ENCODE measurements around the gene NUP35. TPM values are rescaled to one million over a fixed set of nuclear protein-coding genes. Genes with fewer than 3 reads are reported as not detected.

Gene NUP35
- total RNA-seq, 2 experiments from 2014 or later: 36.5 to 37.3 TPM

DNA sequence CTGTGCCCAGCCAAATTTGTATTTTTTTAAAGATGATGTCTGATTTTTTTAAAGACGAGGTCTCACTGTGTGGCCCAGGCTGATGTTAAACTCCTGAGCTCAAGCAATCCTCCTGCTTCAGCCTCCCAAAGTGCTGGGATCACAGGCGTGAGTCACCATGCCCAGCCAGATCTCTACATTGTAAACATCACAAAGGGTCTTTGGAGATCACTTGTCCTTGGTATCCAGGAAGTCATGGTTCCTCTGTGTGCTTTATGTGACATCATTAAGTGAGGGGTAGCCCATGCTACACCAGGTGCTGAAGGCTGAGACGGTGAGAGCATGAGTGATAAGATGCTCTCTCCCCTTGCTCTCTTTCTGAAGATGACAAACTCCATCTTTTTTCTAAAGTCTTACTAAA lies 7.0 kb upstream of the NUP35 start:
- CTCF ChIA-PET (ENCODE audit: unreplicated experiment): no interaction called here
- BruUV-seq (replicated peaks): no TSS peak

DNA sequence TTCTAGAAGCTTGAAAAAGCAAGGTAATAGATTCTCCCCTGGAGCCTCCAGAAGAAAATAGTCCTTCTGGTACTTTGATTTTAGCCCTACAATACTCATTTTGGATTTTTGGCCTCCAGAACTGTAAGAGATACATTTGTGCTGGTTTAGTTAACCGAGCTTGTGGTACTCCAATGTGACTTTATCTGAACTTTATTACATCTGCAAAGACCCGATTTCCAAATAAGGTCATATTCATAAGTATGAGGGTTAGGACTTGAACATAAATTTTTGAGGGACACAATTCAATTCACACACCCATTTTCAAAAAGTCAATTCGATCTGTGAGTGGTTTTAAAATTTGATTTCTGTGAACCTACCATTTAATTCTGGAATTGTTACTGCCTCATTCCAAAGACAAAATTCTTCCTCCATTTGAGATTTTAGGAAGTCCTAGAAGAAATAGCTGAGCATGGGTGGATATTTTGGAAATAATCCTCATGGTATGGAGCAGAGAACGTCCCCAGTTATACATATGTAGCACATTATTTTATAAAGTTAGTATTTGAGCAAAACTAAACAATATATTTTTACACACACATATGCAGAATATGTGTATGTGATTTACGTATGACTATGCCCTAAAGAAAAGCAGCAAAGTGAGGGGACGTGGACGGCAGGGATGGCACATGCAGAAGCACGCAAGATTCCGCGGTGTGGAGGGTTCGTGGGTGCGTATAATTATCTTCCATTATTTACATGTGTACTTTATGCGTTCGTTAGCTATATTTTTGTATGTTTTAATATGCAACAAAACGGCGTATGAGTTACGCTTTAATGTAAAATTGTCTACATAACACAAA lies 905 bp upstream of the NUP35 start:
- H3K4me1 ChIP-seq (ENCODE audit: insufficient read depth, low read length, poor library complexity, severe bottlenecking): peaks cover 22% of the 10 kb centered on the region
- ChIA-PET POLR2A (interaction anchor here (0.5 to 2.3 kb wide), 10 partner anchors 9 to 1736 kb away, joined by 3 to 10 read pairs (median 3); partner anchors contain the start of gene DUSP19), CTCF (ENCODE audit: unreplicated experiment) (no interaction called here)
- peaks cover 38% of the 10 kb centered on the region for H3K79me2 ChIP-seq (ENCODE audit: insufficient read depth, low read depth, low read length)
- DNase-seq (ENCODE audit: low spot score): no peak
- TF ChIP-seq EZH2phosphoT487 (IDR thresholded peaks at IDR 0.05; ENCODE audit: borderline replicate concordance, low read depth, low read length): no peak
- TF ChIP-seq, protein P1, sequence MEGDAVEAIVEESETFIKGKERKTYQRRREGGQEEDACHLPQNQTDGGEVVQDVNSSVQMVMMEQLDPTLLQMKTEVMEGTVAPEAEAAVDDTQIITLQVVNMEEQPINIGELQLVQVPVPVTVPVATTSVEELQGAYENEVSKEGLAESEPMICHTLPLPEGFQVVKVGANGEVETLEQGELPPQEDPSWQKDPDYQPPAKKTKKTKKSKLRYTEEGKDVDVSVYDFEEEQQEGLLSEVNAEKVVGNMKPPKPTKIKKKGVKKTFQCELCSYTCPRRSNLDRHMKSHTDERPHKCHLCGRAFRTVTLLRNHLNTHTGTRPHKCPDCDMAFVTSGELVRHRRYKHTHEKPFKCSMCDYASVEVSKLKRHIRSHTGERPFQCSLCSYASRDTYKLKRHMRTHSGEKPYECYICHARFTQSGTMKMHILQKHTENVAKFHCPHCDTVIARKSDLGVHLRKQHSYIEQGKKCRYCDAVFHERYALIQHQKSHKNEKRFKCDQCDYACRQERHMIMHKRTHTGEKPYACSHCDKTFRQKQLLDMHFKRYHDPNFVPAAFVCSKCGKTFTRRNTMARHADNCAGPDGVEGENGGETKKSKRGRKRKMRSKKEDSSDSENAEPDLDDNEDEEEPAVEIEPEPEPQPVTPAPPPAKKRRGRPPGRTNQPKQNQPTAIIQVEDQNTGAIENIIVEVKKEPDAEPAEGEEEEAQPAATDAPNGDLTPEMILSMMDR (conservative IDR thresholded peaks at IDR 0.05; ENCODE audit: low read length): no peak
- intact Hi-C loops (cut with micrococcal nuclease; ENCODE audit: unreplicated experiment): no loop called here
- peak overlapping the region; percentile 87 for H3K4me2 ChIP-seq (ENCODE audit: low read length)
- peaks cover 10% of the 10 kb centered on the region for H3K36me3 ChIP-seq (ENCODE audit: insufficient read depth, low read length)
- H3K9me3 ChIP-seq (ENCODE audit: low read length): no peaks in the 10 kb centered on the region
- no peak overlapping the region for H3K27ac ChIP-seq (ENCODE audit: low read depth, low read length, poor library complexity, severe bottlenecking)
- peak overlapping the region; percentile 97 for H3K4me3 ChIP-seq (ENCODE audit: low read depth, low read length, poor library complexity, severe bottlenecking)
- peaks cover 26% of the 10 kb centered on the region; the same call in 1 of the 2 replicates for H4K20me1 ChIP-seq (ENCODE audit: insufficient read depth, low read length)
- BruUV-seq (replicated peaks): no TSS peak
- peak overlapping the region; percentile 97 for H2AFZ ChIP-seq (ENCODE audit: low read length)
- no peaks in the 10 kb centered on the region for H3K9me2 ChIP-seq (ENCODE audit: insufficient read depth, low read length)

More for the DNA sequence above, 7.0 kb upstream of the NUP35 start:
- Histone ChIP-seq H4K20me1 (ENCODE audit: insufficient read depth, low read length) (no peaks in the 10 kb centered on the region), H2AFZ (ENCODE audit: low read length) (peak overlapping the region; percentile 63; the same call in 1 of the 2 replicates), H3K79me2 (ENCODE audit: insufficient read depth, low read depth, low read length) (no peaks in the 10 kb centered on the region), H3K4me1 (ENCODE audit: insufficient read depth, low read length, poor library complexity, severe bottlenecking) (peaks cover 19% of the 10 kb centered on the region), H3K9me3 (ENCODE audit: low read length) (no peaks in the 10 kb centered on the region), H3K36me3 (ENCODE audit: insufficient read depth, low read length) (no peaks in the 10 kb centered on the region), H3K4me2 (ENCODE audit: low read length) (0 out of 2 replicates have a peak overlapping the region, but pooled peaks have one; percentile 19), H3K27ac (ENCODE audit: low read depth, low read length, poor library complexity, severe bottlenecking) (no peak overlapping the region), H3K4me3 (ENCODE audit: low read depth, low read length, poor library complexity, severe bottlenecking) (no peak overlapping the region), H3K9me2 (ENCODE audit: insufficient read depth, low read length) (no peaks in the 10 kb centered on the region)
- peak; percentile 29 for DNase-seq (ENCODE audit: low spot score)
- POLR2A ChIA-PET: interaction anchor here (1.2 to 1.5 kb wide), 2 partner anchors 8 to 38 kb away, joined by 3 read pairs; partner anchors contain the start of gene DUSP19
- TF ChIP-seq, protein P1 (conservative IDR thresholded peaks at IDR 0.05; ENCODE audit: low read length): no peak
- no peak for TF ChIP-seq EZH2phosphoT487 (IDR thresholded peaks at IDR 0.05; ENCODE audit: borderline replicate concordance, low read depth, low read length)
- intact Hi-C loops (cut with micrococcal nuclease; ENCODE audit: unreplicated experiment): no loop called here

DNA sequence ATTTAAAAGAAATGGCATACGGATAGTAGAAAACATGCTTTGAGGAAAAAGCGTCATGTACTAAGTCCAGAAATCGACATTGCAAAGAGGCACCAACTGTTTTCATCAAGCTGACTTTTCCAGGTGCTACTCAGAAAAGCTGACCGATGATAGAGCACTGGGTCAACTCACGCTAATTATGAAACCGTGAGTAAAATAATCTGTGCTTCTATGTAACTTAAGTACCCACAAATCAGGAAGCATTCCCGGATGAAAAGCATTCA lies 353 bp upstream of the NUP35 start:
- Histone ChIP-seq H2AFZ (ENCODE audit: low read length) (peak overlapping the region; percentile 97), H3K79me2 (ENCODE audit: insufficient read depth, low read depth, low read length) (peaks cover 44% of the 10 kb centered on the region), H3K9me2 (ENCODE audit: insufficient read depth, low read length) (no peaks in the 10 kb centered on the region), H3K4me3 (ENCODE audit: low read depth, low read length, poor library complexity, severe bottlenecking) (peak overlapping the region; percentile 97), H3K9me3 (ENCODE audit: low read length) (no peaks in the 10 kb centered on the region), H4K20me1 (ENCODE audit: insufficient read depth, low read length) (peaks cover 31% of the 10 kb centered on the region; the same call in 1 of the 2 replicates), H3K27ac (ENCODE audit: low read depth, low read length, poor library complexity, severe bottlenecking) (peak overlapping the region; percentile 88), H3K4me1 (ENCODE audit: insufficient read depth, low read length, poor library complexity, severe bottlenecking) (peaks cover 22% of the 10 kb centered on the region), H3K4me2 (ENCODE audit: low read length) (peak overlapping the region; percentile 87), H3K36me3 (ENCODE audit: insufficient read depth, low read length) (peaks cover 16% of the 10 kb centered on the region)
- TF ChIP-seq, protein P1 (conservative IDR thresholded peaks at IDR 0.05; ENCODE audit: low read length): no peak
- TF ChIP-seq EZH2phosphoT487 (IDR thresholded peaks at IDR 0.05; ENCODE audit: borderline replicate concordance, low read depth, low read length): no peak
- intact Hi-C loops (cut with micrococcal nuclease; ENCODE audit: unreplicated experiment): no loop called here
- BruUV-seq (replicated peaks): no TSS peak
- DNase-seq (ENCODE audit: low spot score): no peak
- ChIA-PET POLR2A (interaction anchor here (0.7 to 2.3 kb wide), 6 partner anchors 8 to 45 kb away, joined by 3 to 10 read pairs (median 4); partner anchors contain the start of gene DUSP19), CTCF (ENCODE audit: unreplicated experiment) (no interaction called here)
